ENCODE measurements around the gene HSPA12B.

DNA sequence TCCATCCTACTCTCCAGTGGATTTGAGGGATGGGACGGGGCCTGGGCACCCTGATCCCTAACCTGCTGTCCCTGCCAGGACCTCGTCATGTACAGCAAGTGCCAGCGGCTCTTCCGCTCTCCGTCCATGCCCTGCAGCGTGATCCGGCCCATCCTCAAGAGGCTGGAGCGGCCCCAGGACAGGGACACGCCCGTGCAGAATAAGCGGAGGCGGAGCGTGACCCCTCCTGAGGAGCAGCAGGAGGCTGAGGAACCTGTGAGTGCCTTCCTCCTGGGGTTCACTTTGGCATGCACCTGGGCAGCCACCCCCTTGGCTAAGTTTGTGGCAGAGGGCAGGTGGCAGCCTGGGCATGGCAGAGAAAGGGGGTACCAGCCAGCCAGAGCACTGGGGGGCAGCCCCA lies 69.4 kb downstream of the HSPA12B start:
- TF ChIP-seq, protein P1, sequence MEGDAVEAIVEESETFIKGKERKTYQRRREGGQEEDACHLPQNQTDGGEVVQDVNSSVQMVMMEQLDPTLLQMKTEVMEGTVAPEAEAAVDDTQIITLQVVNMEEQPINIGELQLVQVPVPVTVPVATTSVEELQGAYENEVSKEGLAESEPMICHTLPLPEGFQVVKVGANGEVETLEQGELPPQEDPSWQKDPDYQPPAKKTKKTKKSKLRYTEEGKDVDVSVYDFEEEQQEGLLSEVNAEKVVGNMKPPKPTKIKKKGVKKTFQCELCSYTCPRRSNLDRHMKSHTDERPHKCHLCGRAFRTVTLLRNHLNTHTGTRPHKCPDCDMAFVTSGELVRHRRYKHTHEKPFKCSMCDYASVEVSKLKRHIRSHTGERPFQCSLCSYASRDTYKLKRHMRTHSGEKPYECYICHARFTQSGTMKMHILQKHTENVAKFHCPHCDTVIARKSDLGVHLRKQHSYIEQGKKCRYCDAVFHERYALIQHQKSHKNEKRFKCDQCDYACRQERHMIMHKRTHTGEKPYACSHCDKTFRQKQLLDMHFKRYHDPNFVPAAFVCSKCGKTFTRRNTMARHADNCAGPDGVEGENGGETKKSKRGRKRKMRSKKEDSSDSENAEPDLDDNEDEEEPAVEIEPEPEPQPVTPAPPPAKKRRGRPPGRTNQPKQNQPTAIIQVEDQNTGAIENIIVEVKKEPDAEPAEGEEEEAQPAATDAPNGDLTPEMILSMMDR (conservative IDR thresholded peaks at IDR 0.05; ENCODE audit: low read depth, low read length): no peak
- no peak for TF ChIP-seq POLR2A (IDR thresholded peaks at IDR 0.05; ENCODE audit: low read depth, low read length)
- no peak for TF ChIP-seq MAFK (IDR thresholded peaks at IDR 0.05; ENCODE audit: low read depth, low read length)
- TF ChIP-seq CEBPB (IDR thresholded peaks at IDR 0.05; ENCODE audit: low read depth, low read length): no peak
- no peak for TF ChIP-seq BHLHE40 (IDR thresholded peaks at IDR 0.05; ENCODE audit: low read depth, low read length)
- TF ChIP-seq RFX5 (IDR thresholded peaks at IDR 0.05; ENCODE audit: low read depth, low read length): no peak
- TF ChIP-seq SMC3 (IDR thresholded peaks at IDR 0.05; ENCODE audit: low read depth, low read length): no peak
- no peak for TF ChIP-seq MXI1 (IDR thresholded peaks at IDR 0.05; ENCODE audit: borderline replicate concordance, low read depth, low read length)
- no peak for TF ChIP-seq NFE2L2 (IDR thresholded peaks at IDR 0.05; ENCODE audit: low read depth, low read length)
- TF ChIP-seq RCOR1 (IDR thresholded peaks at IDR 0.05; ENCODE audit: insufficient replicate concordance, low read length): no peak
- TF ChIP-seq FOS (IDR thresholded peaks at IDR 0.05; ENCODE audit: low read depth, low read length): no peak
- TF ChIP-seq RAD21 (IDR thresholded peaks at IDR 0.05; ENCODE audit: low read length): no peak

Data from IMR-90 (cell line).